Non-pigmented ciliary epithelial cell (primary cell): ENCODE results near the gene DNAJC4.

Source experiments
- DNase-seq: peaks from one replicate; pipeline ENCODE4 v3.0.0-alpha.2; 2010; ENCODE audit warnings: low read depth

Gene DNAJC4

DNA sequence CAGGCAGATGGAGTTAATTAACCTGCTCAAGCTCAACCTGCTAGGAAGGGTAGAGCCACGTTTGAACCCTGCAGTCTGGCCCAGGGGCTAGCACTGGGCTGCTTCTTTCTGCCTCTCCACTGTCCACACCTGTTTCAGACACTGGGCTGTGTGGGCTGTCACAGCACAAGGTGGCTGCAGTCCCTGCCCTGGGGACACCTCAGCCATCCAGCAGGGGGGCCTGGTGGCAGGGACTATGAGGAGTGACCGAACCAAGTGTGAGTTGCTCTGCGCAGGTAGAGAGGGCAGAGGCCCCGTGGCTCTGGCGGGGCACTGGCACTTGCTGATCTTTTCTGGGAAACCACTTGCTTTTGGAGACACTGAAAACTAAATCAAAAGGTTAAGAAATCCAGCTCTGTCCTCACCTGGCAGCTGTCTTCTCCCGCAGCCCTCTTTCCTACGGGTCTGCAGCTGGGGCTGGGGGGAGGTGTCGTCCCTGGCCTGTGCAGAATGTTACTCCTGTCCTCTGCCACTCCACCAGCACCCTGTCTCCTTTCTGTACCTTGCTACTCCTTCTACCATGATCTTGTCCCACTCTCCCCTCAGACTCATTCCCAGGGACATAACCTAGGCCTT, 48.3 kb downstream of the DNAJC4 start:
- no peak for DNase-seq

DNA sequence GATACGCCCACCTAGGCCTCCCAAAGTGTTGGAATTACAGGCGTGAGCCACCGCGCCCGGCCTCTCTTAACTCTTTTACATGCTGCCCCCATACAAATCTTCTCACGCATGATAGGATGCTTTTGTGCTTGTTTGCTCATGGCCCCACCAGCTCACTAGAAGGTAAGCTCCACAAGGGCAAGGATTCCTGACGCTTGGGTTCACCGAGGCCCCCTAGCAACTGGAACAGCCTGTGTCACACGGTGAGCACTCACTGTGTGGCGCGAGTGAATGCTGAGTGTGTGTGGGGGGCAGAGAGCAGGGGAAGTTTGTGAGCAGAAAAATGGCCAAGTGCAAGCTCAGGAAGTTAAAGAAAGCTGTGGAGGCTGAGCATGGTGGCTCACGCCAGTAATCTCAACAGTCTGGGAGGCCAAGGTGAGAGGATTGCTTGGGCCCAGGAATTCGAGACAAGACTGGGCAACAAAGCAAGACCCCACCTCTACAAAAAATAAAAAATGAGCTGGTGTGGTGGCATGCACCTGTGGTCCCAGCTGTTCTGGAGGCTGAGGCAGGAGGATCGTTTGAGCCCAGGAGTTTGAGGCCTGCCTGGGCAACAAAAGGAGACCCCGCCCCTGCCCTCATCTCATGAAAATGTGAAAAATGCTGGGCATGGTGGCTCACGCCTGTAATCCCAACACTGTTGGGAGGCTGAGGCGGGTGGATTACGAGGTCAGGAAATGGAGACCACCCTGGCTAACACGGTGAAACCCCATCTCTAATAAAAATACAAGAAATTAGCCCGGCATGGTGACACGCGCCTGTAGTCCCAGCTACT, 51.8 kb downstream of the DNAJC4 start:
- DNase-seq: no peak

- DNase-seq: no peak
Measured at GRCh38 chr11:64283092-64283491, 52.7 kb downstream of the DNAJC4 start.
